AML-193 (cell line): ENCODE measurements around the gene MCL1.
"Not testable (repeated sequence)": the region's sequence is repeated elsewhere in the genome, so short reads cannot be mapped to it uniquely, and the experiment has no call there.

Source experiments
- DNase-seq, 2 experiments: peaks; one replicate each; lab custom pipeline; 2025; lab: John Stamatoyannopoulos, UW

MCL1 gene

DNA sequence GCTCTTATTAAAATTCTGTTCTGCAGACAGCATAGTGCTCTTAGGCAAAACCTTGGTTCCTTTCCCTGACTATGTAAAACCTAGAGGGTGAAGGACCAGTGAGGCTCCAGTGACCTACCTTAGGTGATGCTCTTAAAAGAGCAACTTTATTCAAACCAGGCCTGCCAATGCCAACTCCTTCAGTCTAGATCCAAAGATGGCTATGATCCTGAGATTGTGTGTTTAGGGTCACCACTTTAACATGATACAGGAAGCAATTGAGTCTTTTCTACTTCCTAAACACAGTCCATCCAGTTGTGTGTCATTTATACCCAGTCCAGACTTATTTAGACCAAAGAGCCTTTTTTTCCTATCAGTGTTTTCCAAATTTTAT lies 10.8 kb downstream of the MCL1 start:
- DNase-seq: no peak

GRCh38 chr1:150567717-150568593 lies 11.5 kb downstream of the MCL1 start:
- no peak for DNase-seq

GRCh38 chr1:150567341-150567716 lies 12.1 kb downstream of the MCL1 start:
- peak; percentile 14 to 34 for DNase-seq

- DNase-seq: no peak
Measured at GRCh38 chr1:150566589-150567340, 12.6 kb downstream of the MCL1 start.

GRCh38 chr1:150565240-150565991 lies 14.0 kb downstream of the MCL1 start:
- DNase-seq: not testable (repeated sequence)

- DNase-seq: no peak
Measured at GRCh38 chr1:150564051-150564991, 15.1 kb downstream of the MCL1 start.

GRCh38 chr1:150563340-150564038 lies 15.9 kb downstream of the MCL1 start:
- DNase-seq: no peak

DNA sequence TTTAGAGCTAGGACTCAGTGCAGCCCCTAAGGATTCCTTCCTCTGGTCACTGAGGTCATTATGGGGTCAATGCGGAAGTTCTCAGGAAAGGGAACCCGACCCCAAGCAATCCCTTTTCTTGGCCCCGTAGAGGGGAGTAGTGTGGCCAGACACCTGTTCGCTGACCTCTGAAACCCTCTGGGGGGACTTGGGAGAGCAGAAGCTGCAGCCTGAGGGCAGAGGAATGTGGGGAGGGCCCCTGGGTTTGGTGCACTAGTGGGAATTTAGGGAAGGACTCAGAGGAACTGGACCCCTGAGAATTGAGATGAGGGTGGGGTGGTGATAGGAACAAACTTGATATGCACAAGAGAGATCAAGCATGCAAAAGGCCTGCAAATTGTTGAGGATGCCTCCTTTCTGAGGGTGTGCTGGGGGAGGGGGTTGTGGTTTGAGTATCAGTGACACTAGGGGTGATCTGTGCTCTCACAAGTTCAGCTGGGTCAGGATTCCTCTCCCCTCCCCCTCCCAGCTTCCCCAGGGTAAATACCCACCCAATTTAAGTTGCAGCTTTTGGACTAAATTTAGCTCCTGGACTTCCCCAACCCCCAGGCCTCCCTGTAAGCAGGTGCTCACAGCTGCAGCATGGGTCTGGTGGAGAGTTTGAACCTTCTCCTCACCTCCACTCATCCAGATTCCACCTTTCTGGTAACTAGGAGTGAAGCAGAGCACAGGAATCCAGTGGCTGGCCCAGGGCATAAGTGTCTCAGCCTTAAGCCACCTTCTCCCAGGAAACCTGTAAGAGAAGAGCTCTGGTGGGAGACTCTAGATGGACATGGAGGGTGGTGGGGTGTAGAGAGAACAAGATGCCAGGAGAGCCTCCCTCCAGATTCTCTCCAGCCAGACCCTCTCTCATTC lies 16.7 kb downstream of the MCL1 start:
- peak in 1 of 2 experiments; percentile 55 for DNase-seq

GRCh38 chr1:150561974-150562445 lies 17.4 kb downstream of the MCL1 start:
- peak; percentile 67 to 73 for DNase-seq

DNA sequence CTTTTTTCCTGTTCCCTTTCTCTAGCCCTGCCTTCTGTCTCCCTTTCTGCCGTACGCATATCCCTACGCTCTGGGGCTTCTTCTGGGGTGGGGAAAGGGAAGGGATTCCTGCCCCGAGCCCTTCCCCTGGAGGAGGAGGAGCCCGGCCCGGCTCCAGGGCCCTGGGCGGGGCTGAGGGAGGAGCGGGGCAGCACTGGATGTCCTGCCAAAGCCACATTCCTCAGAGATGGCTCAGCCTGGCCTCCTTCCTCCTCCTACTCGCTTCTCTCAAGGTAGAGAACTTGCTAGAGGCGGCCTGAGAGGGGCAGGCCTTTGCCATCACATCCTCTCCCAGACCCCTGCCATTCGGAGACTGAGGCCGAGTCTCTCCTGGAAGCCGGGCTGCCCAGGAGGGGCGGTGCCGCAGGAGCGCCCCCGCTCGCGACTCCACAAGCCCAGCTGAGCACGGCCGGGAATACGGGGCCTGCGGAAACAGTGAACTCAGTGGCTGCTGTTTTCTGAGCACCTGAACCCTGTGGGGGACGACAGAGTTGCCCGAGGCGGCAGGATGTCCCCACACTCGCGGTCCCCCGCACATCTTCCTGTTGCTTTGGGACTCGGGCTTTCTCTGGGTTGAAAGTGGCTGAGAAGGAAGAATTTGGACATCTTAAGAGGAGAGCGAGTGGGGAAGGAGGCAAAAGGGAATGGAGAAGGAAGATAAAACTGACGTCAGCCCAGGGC lies 18.0 kb downstream of the MCL1 start:
- peak; percentile 60 to 70 for DNase-seq

DNA sequence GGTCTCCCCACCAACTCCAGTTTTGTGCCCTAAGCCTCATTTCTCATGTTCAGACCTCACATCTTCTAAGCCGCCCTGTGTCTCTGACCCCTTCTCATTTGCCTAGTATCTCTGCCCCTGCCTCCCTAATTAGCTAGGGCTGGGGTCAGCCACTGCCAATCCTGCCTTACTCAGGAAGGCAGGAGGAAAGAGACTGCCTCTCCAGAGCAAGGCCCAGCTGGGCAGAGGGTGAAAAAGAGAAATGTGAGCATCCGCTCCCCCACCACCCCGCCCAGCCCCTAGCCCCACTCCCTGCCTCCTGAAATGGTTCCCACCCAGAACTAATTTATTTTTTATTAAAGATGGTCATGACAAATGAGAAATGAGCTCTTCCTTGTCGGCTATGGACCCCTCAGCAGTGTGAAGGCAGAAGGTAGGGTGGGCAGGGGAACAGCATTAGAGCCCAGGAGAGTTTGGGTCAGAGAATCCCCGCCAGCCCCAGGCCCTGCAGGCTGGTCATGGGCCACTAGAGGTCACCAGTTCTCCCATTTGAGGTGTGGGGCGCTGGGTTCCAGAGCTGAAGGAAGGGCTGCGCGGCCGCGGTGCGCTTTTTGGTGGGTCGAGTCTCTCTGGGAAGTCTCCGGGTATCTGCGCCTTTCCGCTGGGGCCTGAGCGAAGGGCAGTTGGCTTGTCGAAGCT lies 18.7 kb downstream of the MCL1 start:
- DNase-seq: peak; percentile 70 to 74

DNA sequence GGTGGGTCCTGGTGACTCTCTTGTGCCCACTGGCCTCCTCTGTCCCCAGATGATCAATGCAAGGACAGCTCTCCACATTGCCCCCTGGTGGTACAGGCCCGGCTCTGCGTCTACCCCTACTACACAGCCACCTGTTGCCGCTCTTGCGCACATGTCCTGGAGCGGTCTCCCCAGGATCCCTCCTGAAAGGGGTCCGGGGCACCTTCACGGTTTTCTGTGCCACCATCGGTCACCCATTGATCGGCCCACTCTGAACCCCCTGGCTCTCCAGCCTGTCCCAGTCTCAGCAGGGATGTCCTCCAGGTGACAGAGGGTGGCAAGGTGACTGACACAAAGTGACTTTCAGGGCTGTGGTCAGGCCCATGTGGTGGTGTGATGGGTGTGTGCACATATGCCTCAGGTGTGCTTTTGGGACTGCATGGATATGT lies 19.4 kb downstream of the MCL1 start:
- DNase-seq: peak; percentile 48 to 53

- DNase-seq: no peak
Measured at GRCh38 chr1:150559656-150560010, 19.8 kb downstream of the MCL1 start.

GRCh38 chr1:150558761-150559655 lies 20.4 kb downstream of the MCL1 start:
- DNase-seq: no peak

GRCh38 chr1:150558303-150558704 lies 21.1 kb downstream of the MCL1 start:
- DNase-seq: no peak

DNA sequence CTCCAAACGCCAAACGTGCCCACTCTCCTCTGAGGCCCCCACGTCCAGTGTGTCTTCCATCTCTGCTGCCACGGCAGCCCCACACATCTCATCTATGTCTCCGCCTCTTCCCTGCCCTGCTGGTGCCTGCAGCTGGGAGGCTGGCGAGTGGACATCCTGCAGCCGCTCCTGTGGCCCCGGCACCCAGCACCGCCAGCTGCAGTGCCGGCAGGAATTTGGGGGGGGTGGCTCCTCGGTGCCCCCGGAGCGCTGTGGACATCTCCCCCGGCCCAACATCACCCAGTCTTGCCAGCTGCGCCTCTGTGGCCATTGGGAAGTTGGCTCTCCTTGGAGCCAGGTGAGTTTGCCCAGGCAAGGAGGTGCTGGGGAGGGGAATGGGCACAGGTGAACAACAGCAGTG lies 21.6 kb downstream of the MCL1 start:
- DNase-seq: no peak

- no peak for DNase-seq
Measured at GRCh38 chr1:150557065-150557600, 22.3 kb downstream of the MCL1 start.
